Fibroblast of skin of right biceps (primary cell): ENCODE results near the gene UGT2B11.
"Not testable (repeated sequence)": the region's sequence is repeated elsewhere in the genome, so short reads cannot be mapped to it uniquely, and the experiment has no call there.

Source experiments
- DNase-seq: peaks from one replicate; pipeline ENCODE4 v3.0.0-alpha.2; 2013

The UGT2B11 gene

DNA sequence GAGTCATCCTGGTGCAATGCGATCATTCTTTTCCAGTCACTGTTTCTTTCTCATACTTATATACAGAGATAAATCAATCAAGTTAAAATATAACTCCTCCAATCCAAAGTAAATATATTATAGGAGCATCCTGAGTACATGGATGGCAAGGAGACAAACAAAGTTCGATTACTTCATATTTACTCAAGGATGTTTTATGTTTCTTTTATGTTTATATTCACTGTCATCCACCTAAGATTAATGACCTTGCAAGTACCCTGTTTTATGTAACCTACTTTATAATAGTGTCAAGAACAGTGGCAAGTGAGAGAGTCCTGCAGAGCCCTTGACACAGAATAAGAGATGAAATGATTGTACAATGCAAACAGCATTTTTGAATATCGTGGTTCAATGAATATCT is at the start of gene UGT2B11:
UGT2B11 (minus strand) TSS at position 33 of the 400 bp plus-strand sequence; CDS start at position 7, 26 bp downstream.
- no peak for DNase-seq

GRCh38 chr4:69253147-69253772 is 38.7 kb upstream of the UGT2B11 start:
- DNase-seq: not testable (repeated sequence)

- not testable (repeated sequence) for DNase-seq
Measured at GRCh38 chr4:69250884-69251283, 36.3 kb upstream of the UGT2B11 start.

DNA sequence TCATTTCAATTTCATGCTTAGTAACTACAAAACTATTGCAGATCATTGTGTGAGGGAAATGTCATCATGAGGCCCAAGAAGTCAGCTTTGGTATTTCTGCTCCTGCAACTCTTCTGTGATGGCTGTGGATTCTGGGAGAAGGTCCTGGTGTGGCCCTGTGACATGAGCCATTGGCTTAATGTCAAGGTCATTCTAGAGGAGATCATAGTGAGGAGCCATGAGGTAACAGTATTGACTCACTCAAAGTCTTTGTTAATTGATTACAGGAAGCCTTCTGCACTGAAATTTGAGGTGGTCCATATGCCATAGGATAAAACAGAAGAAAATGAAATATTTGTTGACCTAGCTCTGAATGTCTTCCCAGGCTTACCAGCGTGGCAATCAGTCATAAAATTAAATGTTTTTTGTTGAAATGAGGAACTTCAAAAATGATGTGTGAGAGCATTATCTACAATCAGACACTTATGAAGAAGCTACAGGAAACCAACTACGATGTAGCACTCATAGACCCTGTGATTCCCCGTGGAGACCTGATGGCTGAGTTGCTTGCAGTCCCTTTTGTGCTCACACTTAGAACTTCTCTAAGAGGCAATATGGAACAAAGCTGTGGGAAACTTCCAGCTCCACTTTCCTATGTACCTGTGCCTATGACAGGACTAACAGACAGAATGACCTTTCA is 28.2 kb upstream of the UGT2B11 start:
- DNase-seq: not testable (repeated sequence)

- DNase-seq: not testable (repeated sequence)
Measured at GRCh38 chr4:69241746-69242145, 27.2 kb upstream of the UGT2B11 start.

GRCh38 chr4:69240787-69241186 is 26.2 kb upstream of the UGT2B11 start:
- not testable (repeated sequence) for DNase-seq

GRCh38 chr4:69239557-69240168 is 25.1 kb upstream of the UGT2B11 start:
- DNase-seq: no peak

GRCh38 chr4:69239092-69239491 is 24.5 kb upstream of the UGT2B11 start:
- no peak for DNase-seq

DNA sequence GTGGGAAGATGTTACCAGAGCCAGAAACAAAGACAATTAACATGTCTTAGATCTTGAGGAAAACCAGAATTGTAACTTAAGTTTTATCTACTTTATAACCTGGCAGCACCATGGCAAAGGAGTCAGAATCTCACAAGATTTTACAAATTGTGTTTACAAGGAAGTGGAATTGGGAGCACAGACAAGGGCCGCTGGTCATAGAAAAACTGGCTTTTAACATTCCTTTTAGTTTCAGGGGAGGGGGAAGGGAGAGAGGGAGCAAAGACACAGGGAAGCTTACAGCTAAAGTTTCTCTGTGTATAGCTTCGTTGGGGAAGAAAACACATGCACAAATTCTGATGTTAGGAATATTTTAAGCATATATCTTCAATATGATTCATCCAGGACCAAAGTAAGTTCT is 10.3 kb upstream of the UGT2B11 start:
- no peak for DNase-seq

GRCh38 chr4:69223277-69223676 is 8.7 kb upstream of the UGT2B11 start:
- not testable (repeated sequence) for DNase-seq

DNA sequence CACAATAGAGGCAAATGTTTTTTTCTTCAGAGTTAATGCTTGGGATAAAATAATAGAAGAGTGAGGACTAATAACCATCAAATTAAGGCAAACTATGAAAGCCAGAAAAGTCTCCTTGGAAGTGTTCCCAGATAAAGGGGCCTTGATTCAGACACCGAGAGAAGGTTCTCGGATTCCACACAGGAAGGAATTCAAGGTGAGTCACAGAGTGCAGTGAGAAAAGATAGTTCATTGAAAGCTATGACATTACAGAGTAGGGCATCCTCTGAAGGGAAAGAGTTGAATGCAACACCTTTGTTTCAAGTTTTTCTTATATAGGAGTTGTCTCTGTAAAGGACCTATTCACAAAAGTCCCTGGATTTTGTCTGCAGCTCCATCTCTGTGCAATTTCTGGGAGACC is 3.9 kb upstream of the UGT2B11 start:
- not testable (repeated sequence) for DNase-seq

DNA sequence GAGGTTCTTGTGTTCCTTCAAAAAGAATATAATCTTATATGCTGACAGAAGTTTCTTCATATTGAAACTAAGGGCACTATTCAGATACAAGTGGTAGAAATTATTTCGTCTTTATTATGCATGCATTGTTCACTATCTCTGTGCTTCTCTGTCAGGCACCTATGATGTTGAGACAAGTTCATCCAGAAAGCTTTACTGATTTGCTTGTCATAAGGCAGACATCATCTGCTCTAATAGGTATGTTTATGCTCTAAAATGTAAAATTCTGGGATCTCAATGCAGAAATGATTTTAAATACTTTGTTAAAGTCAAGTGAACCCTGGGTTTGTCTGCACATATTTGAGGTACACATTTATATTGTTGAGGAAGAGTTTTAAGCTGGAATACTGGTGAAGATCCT is 3.6 kb downstream of the UGT2B11 start:
- DNase-seq: no peak

GRCh38 chr4:69198506-69198905 is 16.0 kb downstream of the UGT2B11 start:
- DNase-seq: not testable (repeated sequence)

GRCh38 chr4:69196209-69196965 is 18.2 kb downstream of the UGT2B11 start:
- DNase-seq: no peak

DNA sequence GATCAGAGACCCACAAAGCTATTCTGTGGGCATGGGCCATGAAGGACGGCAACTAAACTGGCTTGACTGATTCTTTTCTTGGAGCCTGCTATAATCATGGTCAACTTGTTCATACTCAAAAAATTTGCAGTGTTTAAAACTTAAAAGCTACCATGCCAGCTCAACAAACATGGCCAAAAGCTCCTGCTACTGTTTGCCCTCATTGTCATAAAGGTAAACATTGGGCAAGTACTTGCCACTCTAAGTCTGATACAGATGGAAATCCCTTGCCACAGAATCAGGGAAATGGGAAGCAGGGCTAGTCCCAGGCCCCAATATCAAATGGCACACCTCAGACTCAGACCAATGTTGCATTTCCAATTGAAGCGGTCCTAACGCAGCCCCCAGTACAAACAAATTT is 20.4 kb downstream of the UGT2B11 start:
- no peak for DNase-seq

DNA sequence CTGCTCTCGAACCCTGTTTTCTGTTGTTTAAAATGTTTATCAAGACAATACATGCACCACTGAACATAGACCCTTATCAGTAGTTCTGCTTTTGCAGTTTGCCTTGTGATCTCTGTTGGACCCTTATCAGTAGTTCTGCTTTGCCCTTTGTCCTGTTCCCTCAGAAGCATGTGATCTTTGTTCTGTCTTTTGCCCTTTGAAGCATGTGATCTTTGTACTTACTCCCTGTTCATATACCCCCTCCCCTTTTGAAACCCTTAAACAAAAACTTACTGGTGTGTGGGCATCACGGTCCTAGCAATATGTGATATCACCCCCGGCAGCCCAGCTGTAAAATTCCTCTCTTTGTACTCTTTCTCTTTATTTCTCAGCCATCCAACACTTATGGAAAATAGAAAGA is 22.6 kb downstream of the UGT2B11 start:
- DNase-seq: not testable (repeated sequence)

DNA sequence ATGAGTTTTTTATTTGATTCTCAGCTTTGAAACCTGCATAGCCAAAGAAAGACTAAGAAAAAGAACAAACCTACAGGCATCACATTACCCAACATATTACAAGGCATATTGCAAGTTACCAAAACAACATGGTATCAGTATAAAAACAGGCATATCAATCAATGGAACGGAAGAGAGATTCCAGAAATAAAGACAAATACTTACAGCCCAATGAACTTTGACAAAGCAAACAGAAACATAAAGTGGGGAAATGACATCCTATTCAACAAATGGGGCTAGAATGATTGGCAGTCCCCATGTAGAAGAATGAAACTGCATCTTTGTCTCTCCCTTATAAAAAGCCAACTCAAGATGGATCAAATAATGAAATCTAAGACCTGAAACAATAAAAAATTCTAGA is 23.9 kb downstream of the UGT2B11 start:
- not testable (repeated sequence) for DNase-seq

- not testable (repeated sequence) for DNase-seq
Measured at GRCh38 chr4:69181519-69182169, 32.9 kb downstream of the UGT2B11 start.

GRCh38 chr4:69179817-69180216 is 34.7 kb downstream of the UGT2B11 start:
- DNase-seq: not testable (repeated sequence)

DNA sequence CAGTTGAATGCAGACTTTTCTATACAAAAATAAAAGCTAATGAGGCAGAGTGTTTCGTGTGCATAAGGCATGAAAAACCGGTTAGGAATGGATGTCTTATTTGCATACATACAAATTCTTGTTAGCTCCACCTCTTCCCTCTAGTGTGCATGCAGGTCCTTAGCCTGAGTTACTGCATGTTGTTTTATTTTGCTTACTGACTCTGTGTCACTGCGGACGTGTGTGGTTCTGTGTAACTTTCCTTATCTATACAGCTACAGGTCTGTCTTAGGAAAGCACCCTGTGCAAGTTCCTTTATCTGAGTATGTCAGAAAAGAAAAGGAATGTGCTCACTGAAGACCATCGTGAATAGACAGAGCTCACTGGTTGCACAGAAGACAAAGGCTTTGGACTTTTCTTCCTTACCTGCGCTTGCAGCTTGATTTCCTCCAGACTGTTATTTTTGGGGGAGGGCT is 35.8 kb downstream of the UGT2B11 start:
- DNase-seq: not testable (repeated sequence)

DNA sequence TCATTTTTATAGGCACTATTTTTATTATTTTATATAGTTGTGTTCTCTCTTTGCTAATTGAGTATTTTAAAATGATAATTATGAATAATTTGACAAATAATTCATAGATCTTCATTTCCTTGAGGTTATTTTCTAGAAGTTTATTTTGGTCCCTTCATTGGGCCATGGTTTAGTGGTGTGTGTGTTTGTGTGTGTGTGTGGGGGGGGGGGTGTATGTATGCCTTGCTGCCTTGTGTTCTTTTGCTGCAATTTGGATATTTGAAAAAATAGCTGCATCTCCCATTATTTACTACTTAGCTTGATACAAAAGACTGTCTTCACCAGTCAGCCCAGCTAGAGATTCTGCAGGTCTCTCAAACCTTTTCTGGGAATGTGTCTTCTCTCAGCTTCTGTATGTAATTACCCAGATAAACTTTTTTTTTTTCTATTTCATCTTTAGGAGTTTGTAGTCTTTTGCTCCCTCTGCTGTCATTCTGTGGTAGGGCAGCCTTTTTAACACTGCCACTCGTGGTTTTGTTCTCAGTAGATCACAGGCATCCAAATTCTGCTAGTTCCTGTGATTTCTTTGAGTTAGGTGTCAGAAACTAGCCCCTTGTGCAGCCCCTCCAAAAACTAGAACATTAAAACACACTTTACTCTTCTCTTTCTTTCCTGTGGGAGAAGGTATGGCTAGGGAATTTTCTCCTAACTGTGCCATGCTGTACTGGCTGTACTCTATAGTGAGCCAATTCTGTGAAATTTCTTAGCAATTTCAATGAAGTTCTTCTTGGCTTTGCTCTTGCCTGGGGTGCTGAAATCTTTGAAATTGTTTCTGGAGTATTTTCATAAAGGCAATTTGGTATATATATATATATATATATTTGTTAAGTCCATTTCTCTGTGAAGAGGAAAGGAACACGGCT is 44.1 kb downstream of the UGT2B11 start:
- DNase-seq: peak; percentile 15

- DNase-seq: not testable (repeated sequence)
Measured at GRCh38 chr4:69169171-69169570, 45.4 kb downstream of the UGT2B11 start.
